Activated gamma-delta T cell treated with anti-CD3 and anti-CD28 coated beads, Interleukin-2, amount 50 U/mL, for 16 hours (primary cell): ENCODE measurements around the gene TBL1XR1.
"Not testable (repeated sequence)": the region's sequence is repeated elsewhere in the genome, so short reads cannot be mapped to it uniquely, and the experiment has no call there.

Experiments
- DNase-seq: peaks from one replicate; pipeline ENCODE4 v3.0.0-alpha.2; 2020; ENCODE audit warnings: low read depth

The TBL1XR1 gene

GRCh38 chr3:177141471-177141870 lies 55.8 kb downstream of the TBL1XR1 start:
- no peak for DNase-seq

- not testable (repeated sequence) for DNase-seq
These were observed 58.1 kb downstream of the TBL1XR1 start for GRCh38 chr3:177139220-177139619.

- no peak for DNase-seq
These were observed 59.2 kb downstream of the TBL1XR1 start for GRCh38 chr3:177137774-177138705.

DNA sequence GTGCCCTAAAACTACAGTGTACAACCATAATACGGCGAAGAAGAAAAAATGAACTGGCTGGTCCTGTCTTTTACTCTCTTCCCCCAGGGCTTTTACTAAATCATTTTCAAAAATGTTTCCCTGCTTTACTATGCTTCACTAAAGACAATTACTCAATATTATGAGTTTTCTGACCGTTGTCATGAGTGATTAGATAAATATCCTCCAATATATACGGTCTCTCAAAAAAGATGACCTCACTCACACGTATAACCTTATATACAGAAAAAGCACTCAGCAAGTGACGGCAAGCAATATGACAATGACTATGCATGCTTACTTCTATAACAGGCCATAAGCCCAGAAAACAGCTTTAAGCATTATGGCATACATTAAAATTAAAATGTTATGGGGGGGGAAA lies 60.5 kb downstream of the TBL1XR1 start:
- DNase-seq, result no peak

DNA sequence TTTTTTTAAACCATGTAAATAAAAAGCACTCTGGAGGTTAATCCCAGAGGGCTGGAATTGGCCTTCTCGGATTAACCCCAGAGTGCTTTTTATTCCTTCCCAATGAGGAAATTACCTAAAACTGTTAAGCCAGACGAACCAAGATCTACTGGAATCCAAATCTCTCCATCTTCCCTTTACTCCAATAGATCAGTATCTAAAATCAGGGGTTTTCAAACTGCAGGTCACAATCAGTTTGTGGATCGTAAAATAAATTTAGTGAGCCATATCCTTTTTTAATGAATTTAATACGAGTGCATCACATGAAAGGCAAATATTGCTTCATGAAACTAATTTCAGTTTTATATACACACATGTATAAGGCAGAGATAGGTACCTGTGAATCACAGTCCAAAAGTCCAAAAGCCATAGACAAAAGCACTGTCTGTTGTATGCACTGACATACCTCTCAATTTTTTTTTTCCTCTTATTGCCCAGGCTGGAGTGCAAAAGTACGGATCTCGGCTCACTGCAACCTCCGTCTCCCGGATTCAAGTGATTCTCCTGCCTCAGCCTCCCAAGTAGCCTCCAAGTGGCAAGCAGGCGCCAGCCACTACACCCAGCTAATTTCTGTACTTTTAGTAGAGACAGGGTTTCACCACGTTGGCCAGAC lies 61.3 kb downstream of the TBL1XR1 start:
- DNase-seq, result no peak

- DNase-seq, result no peak
These were observed 62.5 kb downstream of the TBL1XR1 start for GRCh38 chr3:177134816-177135210.

DNA sequence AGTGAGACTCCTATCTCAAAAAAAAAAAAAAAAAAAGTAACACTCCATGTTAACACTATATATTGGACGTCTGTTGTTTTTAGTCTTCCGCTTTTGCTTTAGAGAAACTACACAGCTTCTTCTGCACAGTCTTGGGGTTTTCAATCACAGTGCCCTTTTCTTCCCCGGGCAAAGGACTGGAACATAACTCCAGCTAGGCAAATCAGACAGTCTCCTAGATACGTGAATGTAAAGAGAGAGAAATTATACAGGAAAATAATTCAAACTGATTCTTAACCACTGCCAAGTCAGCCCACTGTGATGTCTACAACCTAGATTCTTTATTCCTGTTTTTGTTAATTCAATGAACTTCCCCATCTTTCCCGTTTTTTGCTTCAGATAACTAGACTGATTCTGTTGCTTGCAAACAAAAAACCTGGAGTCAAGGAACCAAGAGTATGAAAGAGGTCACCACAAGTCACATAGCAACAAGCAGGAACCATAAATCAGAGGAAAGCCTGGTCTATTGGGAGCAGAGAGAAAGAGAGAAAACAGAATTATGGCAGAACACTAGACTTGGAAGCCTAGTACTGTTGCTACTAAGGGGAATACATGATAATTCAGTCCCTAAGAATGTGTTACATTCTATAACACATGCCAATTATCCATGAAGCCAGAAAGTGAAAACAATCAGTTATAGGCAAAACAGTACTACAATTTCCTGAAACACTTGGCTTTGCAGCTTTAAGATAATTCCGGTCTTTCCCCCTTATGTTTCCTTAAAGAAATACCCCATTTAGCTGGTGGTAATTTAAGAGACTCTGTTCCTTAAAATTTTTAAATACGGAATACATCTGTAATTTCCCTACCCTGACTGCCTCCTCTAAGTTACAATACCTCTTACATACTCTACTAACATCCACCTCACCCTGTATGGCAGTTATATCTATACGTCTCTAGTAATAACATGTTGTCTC lies 63.1 kb downstream of the TBL1XR1 start:
- no peak for DNase-seq

GRCh38 chr3:177131927-177132636 lies 65.2 kb downstream of the TBL1XR1 start:
- DNase-seq, result no peak

DNA sequence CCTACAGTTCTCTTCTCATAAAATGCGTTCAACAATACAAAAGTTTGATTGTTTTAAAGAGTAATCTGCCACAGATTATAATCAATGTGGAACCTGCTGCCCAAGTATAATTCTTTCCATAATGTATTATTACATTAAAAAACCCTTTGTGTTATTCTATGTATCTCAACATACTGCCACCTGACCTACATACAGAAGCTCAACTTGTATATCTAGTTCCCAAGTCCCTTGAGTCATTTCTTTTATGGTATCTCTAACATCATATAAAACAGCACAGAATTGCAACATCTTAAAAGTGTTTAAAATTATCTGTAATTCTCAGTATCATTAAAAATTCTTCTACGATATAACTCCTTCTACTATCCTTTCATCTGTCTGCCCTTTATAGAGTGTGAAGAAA lies 70.3 kb downstream of the TBL1XR1 start:
- no peak for DNase-seq

DNA sequence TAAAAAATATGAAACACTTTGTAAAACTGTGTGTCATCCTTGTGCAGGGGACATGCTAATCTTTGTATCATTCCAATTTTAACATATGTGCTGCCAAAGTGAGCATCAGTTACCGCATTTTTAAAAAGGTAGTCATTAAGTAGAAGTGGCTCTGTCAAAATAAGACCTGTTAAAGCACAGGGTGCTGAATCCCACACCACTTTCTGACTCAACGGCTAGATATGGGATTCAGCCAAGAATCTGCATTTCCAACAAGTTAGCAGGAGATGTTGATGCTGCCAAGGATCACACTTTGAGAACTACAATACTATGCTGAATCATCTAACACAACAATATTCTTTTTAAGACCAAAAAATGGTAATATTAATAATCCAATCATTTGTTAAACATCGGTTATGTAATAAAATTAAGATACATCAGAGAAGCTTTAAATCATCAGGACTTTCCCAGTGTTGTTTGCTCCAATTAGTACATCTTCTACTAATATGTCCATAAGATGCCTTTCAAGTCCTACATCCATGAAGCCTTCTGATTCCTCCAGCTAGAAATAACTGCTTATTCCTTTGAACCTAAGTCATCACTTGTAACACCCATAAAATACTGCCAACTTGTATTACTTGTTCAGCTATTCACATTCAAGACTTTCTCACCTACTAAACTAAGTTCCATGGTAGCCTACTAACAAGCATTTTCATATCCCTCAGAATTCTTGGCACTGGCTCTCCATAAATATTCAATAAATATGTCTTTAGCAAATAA lies 71.1 kb downstream of the TBL1XR1 start:
- DNase-seq, result no peak

DNA sequence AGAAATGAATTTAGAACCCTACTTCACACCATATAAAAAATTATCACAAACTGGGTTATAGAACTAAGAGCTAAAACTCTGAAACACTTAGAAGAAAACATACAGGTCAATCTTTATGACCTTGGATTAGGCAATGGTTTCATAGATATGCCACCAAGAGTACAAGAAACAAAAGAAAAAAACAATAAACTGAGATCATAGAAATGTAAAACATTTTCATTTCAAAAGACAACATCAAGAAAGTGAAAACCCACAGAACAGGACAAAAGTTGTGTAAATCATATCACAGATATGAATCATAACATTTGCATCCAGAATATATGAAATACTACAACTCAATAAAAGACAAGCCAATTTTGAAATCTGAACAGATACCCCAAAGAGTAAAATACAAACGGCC lies 72.4 kb downstream of the TBL1XR1 start:
- DNase-seq, result no peak

DNA sequence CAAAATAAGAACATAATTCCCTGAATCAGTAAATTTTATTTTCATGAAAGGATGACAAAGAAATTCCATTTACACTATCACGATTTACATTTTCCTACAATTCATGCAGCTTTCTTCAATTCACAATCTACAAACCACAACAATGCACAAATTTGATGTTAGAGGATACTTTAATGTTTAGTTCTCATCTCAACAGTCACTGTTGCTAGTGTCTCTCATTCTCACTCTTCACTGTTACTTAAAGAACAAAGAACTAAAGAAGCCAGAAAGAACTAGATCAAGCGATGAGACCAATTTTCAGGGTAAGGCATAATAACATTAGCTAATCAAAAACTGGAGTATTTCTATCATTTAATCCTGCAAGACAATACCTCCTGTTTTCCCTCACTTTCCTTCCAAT lies 73.5 kb downstream of the TBL1XR1 start:
- no peak for DNase-seq

DNA sequence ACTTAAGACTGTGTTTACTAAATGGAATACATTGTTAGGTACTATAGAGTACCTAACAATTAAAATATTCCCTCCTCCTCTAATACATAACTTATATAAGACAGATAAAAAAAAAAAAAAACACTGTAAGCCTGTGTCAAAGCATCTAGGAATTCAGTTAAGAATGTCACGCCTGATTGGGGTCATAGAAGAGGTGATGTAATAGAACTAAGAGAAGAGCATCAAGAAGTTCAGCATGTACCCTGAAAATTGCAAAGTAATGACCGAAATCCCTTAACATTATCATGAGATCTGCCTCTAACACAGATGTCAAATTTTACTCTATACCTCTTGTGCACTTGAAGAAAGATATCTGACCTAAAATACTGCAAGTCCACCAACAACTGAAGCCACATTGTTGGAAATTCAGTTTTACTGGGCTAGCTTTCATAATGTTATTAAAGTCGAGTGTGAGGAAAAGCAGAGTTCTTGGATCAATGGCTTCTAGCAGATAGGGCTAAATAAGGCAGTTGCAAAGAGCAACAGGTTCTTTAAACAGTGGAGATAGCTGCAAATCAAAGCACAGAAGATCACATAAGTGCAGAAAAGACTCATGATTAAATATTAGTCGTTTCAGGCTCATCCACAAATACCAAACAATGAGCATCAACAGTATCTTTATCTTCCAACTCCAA lies 75.0 kb downstream of the TBL1XR1 start:
- DNase-seq, result no peak

DNA sequence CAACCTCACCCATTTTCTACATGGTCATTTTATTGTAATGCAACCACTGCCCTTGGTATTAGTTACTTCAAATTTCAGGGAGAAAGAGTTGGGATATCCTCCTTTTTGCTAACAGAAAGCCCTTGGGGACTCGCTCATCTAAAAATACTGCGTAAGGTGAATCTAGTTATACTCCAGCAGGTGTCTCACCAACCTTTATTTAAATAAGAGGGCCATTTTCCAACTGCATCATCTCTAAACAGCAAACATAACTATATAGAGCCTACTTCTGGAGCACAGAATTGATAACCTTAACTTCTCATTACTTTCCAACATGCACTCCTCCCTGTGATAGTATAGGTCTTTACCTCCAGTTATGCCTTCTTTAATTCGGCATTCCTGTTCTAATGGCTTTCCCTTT lies 77.5 kb downstream of the TBL1XR1 start:
- DNase-seq, result no peak

GRCh38 chr3:177114253-177114652 lies 83.0 kb downstream of the TBL1XR1 start:
- no peak for DNase-seq

- no peak for DNase-seq
These were observed 85.7 kb downstream of the TBL1XR1 start for GRCh38 chr3:177111541-177111949.

- DNase-seq, result no peak
These were observed 86.4 kb downstream of the TBL1XR1 start for GRCh38 chr3:177110895-177111294.

GRCh38 chr3:177110386-177110785 lies 86.9 kb downstream of the TBL1XR1 start:
- no peak for DNase-seq

GRCh38 chr3:177109688-177110330 lies 87.5 kb downstream of the TBL1XR1 start:
- no peak for DNase-seq

DNA sequence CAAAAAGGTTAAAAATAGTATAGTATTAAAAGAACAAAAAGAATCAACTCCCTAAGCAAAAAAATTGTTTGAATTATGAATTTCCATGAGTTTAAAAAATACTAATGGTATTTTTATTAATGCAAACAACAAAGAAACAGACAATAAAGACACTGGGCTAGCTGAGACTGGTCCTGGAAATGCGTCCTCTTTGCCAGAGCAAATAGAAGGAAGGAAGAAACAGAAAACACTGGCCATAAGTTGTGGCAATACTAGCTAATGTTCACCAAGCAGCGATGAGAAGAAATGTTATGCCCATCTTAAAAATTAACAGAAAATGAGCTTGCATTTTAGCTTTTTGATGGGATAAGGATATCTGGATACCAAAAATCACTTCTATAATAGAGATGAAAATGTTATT lies 88.6 kb downstream of the TBL1XR1 start:
- no peak for DNase-seq
